Endodermal cell (in vitro differentiated cells): ENCODE measurements around the gene VAV2. TPM values are rescaled to one million over a fixed set of nuclear protein-coding genes. Genes with fewer than 3 reads are reported as not detected.
A peak's percentile ranks its signal among the peaks of the same experiment; 100 is the strongest.

ENCODE experiments used
- DNase-seq: peaks from one replicate; pipeline ENCODE4 v3.0.0-alpha.2; 2017
- H3K27ac ChIP-seq: 2 replicates; pipeline ENCODE4 v1.5.1; 2013; ENCODE audit warnings: mild to moderate bottlenecking, low read depth, low read length, moderate library complexity
- H3K27me3 ChIP-seq: 2 replicates; pipeline ENCODE4 v1.6.1; 2013; ENCODE audit warnings: mild to moderate bottlenecking, low read length, moderate library complexity; ENCODE audit not compliant: insufficient read depth, control insufficient read depth, poor library complexity, severe bottlenecking
- H3K36me3 ChIP-seq: 2 replicates; pipeline ENCODE4 v1.7.0; 2013; ENCODE audit warnings: mild to moderate bottlenecking, low read length, moderate library complexity; ENCODE audit not compliant: control insufficient read depth, insufficient read depth
- H3K4me1 ChIP-seq: one replicate; pipeline ENCODE4 v1.7.0; 2013; ENCODE audit warnings: low read length; ENCODE audit not compliant: control insufficient read depth, insufficient read depth
- H3K4me3 ChIP-seq: 2 replicates; pipeline ENCODE4 v1.5.1; 2013; ENCODE audit warnings: mild to moderate bottlenecking, low read length, moderate library complexity
- H3K9ac ChIP-seq: 2 replicates; pipeline ENCODE4 v1.6.1; 2013; ENCODE audit warnings: mild to moderate bottlenecking, low read length, moderate library complexity; ENCODE audit not compliant: poor library complexity, severe bottlenecking; ENCODE audit errors: extremely low read depth
- H3K9me3 ChIP-seq: 2 replicates; pipeline ENCODE4 v1.6.1; 2013; ENCODE audit warnings: mild to moderate bottlenecking, low read length, moderate library complexity; ENCODE audit not compliant: control insufficient read depth
- H3K27ac Mint-ChIP-seq: 2 replicates; pipeline ENCODE4 v1.8.0; 2020; ENCODE audit warnings: mixed read lengths
- H3K27me3 Mint-ChIP-seq: 2 replicates; pipeline ENCODE4 v1.8.0; 2021; ENCODE audit warnings: mild to moderate bottlenecking, mixed read lengths; ENCODE audit not compliant: insufficient read depth
- H3K36me3 Mint-ChIP-seq: 2 replicates; pipeline ENCODE4 v1.8.0; 2020; ENCODE audit warnings: low read depth, mixed read lengths
- H3K4me1 Mint-ChIP-seq: 2 replicates; pipeline ENCODE4 v1.8.0; 2020; ENCODE audit warnings: mixed read lengths
- H3K4me3 Mint-ChIP-seq: 2 replicates; pipeline ENCODE4 v1.8.0; 2020; ENCODE audit warnings: mild to moderate bottlenecking, moderate library complexity, mixed read lengths
- H3K9me3 Mint-ChIP-seq: 2 replicates; pipeline ENCODE4 v1.8.0; 2020; ENCODE audit warnings: mild to moderate bottlenecking, mixed read lengths
- WGBS, 2 experiments: methylation state at CpG; one replicate each; pipeline versions ENCODE4 v1.1.5 to v1.1.7; 2013; ENCODE audit warnings: missing lambda C conversion rate in 2 of 2, mixed read lengths in 1 of 2; ENCODE audit not compliant: insufficient coverage in 1 of 2, insufficient read length in 1 of 2; 5-methylcytosine and 5-hydroxymethylcytosine counted together
- total RNA-seq, 2 donors: library from RNA; stranded (reverse); fragmentation: NEBNext Ultra II Directional in 1 of 2; extraction: Animal tissue kit (Norgen Biotek cat#: 25700) in 1 of 2; gene quantifications; 2 replicates in 1 of 2; 3 replicates in 1 of 2; pipeline ENCODE4 v1.2.1, GENCODE V29; 2021
- TF ChIP-seq, protein P1 (sequence below): fragments of 200-600 bp; sonication (generic); conservative IDR thresholded peaks from 2 replicates; pipeline ENCODE4 v1.5.0; 2021; ENCODE audit warnings: antibody characterized with exemption, mild to moderate bottlenecking

The VAV2 gene
- total RNA-seq, 2 donors from 2014 or later, result 29.8 to 35.9 TPM

DNA sequence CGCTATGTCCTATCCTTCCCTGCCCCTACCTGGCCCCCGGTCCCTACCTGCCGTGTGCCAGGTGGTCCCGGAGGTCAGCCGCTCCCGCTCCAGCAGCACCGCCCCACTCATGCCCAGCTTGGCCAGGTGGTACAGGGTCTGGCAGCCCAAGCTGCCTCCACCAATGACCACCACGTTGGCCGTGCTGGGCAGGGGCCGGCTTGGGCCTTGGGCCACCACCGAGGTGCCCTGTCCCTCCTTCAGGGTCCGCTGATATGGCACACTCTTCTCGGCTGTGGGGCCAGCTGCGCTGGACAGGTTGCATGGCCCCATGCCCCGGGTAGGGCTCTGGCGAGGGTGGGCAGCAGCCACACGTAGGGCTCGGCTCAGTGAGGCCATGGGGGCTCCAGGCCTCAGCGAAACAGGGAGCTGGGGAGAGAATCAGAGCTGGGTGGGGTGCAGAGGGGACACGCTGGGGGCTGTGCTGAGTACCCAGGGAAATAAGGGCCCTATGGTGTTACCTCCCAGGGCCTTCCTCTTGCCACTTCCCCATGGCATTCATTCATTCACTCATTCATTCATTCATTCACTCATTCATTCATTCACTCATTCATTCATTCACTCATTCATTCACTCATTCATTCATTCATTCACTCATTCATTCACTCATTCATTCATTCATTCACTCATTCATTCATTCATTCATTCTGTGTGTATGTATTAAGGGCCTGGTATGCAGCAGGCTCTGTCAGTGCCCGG is 258.2 kb downstream of the VAV2 start:
- no peaks in the 10 kb centered on the region for H3K36me3 Mint-ChIP-seq
- TF ChIP-seq, protein P1, sequence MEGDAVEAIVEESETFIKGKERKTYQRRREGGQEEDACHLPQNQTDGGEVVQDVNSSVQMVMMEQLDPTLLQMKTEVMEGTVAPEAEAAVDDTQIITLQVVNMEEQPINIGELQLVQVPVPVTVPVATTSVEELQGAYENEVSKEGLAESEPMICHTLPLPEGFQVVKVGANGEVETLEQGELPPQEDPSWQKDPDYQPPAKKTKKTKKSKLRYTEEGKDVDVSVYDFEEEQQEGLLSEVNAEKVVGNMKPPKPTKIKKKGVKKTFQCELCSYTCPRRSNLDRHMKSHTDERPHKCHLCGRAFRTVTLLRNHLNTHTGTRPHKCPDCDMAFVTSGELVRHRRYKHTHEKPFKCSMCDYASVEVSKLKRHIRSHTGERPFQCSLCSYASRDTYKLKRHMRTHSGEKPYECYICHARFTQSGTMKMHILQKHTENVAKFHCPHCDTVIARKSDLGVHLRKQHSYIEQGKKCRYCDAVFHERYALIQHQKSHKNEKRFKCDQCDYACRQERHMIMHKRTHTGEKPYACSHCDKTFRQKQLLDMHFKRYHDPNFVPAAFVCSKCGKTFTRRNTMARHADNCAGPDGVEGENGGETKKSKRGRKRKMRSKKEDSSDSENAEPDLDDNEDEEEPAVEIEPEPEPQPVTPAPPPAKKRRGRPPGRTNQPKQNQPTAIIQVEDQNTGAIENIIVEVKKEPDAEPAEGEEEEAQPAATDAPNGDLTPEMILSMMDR, result no peak
- peak; percentile 50 for DNase-seq
- H3K4me1 ChIP-seq, result peaks cover 2% of the 10 kb centered on the region
- H3K9ac ChIP-seq, result no peak overlapping the region
- H3K27ac Mint-ChIP-seq, result no peak overlapping the region
- H3K4me1 Mint-ChIP-seq, result peaks cover 5% of the 10 kb centered on the region
- no peaks in the 10 kb centered on the region for H3K9me3 ChIP-seq
- H3K27me3 Mint-ChIP-seq, result no peaks in the 10 kb centered on the region
- no peak overlapping the region for H3K27ac ChIP-seq
- WGBS, 2 experiments, result 83 to 90% methylated on average over 18 to 21 of the region's 21 CpGs
- no peak overlapping the region for H3K4me3 ChIP-seq
- H3K27me3 ChIP-seq, result no peaks in the 10 kb centered on the region
- H3K9me3 Mint-ChIP-seq, result no peaks in the 10 kb centered on the region
- no peaks in the 10 kb centered on the region for H3K36me3 ChIP-seq
- H3K4me3 Mint-ChIP-seq, result no peak overlapping the region

DNA sequence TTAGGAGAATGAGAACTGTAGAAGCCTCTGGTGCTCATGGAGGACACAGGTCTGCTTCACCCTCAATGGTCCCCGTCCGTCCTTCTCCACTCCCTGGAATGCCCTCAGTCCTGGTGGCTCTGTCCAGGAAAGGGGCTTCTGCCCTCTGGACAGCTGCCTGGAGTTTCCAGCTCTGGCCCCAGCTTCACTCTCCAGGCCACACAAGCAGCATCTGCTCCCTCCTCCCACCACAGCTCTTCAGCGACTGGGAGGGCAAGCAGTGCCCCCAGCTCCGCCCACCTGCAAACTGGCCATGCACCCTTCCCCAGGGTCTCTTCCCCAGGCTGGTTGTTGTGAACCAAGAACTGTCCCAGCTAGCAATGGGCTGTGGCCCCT is 258.7 kb downstream of the VAV2 start:
- 80 to 83% methylated on average over 4 of the region's 4 CpGs for WGBS, 2 experiments
- no peaks in the 10 kb centered on the region for H3K9me3 ChIP-seq

DNA sequence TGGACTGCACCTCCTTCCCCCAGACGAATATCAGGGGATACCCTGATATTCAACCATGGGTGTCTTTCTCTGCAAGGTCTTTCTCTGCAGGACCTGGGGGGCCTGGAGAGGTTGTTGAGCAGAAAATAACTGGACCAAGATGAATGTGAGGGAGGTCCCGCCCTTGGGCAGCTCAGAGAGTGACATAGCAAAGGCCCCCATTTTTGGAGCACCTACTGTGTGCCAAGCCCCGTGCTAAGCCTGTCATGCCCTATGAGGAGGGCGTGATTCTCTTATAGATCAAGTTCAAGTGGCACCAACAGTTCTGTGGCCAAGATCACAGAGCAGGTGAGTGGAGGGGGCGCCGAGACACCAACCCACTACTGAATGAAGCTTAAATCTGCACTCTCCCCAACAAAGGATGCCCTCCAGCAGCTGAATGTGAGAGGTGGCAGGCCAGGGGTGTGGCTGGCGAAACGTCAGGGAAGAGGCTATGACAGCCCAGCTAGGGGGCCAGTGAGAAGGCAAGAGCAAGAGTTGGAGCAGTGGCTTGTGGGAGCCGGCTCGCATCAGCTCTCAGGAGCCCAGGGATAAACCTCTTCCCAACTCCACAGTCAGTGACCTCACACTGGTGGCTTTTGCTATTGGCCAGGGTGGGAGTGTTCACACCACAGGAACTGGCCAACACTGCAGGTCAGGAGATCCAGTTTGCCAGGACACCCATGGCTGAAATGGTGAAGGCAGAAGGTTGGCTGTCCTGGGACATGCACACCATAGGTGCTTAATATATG is 259.3 kb downstream of the VAV2 start:
- H3K4me3 Mint-ChIP-seq, result no peak overlapping the region
- WGBS, 2 experiments, result 91 to 98% methylated on average over 6 to 10 of the region's 10 CpGs
- Histone ChIP-seq H3K4me1 (peaks cover 2% of the 10 kb centered on the region), H3K27me3 (no peaks in the 10 kb centered on the region), H3K9me3 (no peaks in the 10 kb centered on the region), H3K9ac (no peak overlapping the region), H3K27ac (no peak overlapping the region), H3K4me3 (no peak overlapping the region), H3K36me3 (no peaks in the 10 kb centered on the region)
- no peaks in the 10 kb centered on the region for H3K36me3 Mint-ChIP-seq
- no peaks in the 10 kb centered on the region for H3K9me3 Mint-ChIP-seq
- H3K4me1 Mint-ChIP-seq, result peaks cover 5% of the 10 kb centered on the region
- H3K27ac Mint-ChIP-seq, result no peak overlapping the region
- H3K27me3 Mint-ChIP-seq, result no peaks in the 10 kb centered on the region
- TF ChIP-seq, protein P1, result no peak
- DNase-seq, result peak; percentile 47

More for the DNA sequence above, 258.7 kb downstream of the VAV2 start:
- H3K27ac ChIP-seq, result no peak overlapping the region
- no peaks in the 10 kb centered on the region for H3K36me3 Mint-ChIP-seq
- no peaks in the 10 kb centered on the region for H3K27me3 Mint-ChIP-seq
- H3K36me3 ChIP-seq, result no peaks in the 10 kb centered on the region
- no peak overlapping the region for H3K4me3 ChIP-seq
- TF ChIP-seq, protein P1, result no peak
- H3K27me3 ChIP-seq, result no peaks in the 10 kb centered on the region
- H3K4me1 Mint-ChIP-seq, result peaks cover 5% of the 10 kb centered on the region
- no peak overlapping the region for H3K27ac Mint-ChIP-seq
- DNase-seq, result peak; percentile 60
- H3K9me3 Mint-ChIP-seq, result no peaks in the 10 kb centered on the region
- no peak overlapping the region for H3K9ac ChIP-seq
- peaks cover 2% of the 10 kb centered on the region for H3K4me1 ChIP-seq
- no peak overlapping the region for H3K4me3 Mint-ChIP-seq
